OCI-LY7 (cell line): Measurements from ENCODE around the gene ZMIZ1. TPM values are rescaled to one million over a fixed set of nuclear protein-coding genes. Genes with fewer than 3 reads are reported as not detected.

Experiments used
- BruUV-seq: library from RNA; stranded (reverse); fragments of 400-500 nt; replicated peaks from 2 replicates; lab custom pipeline; 2021; lab: Mats Ljungman, UMichigan
- CTCF ChIA-PET: fragments of 300-600 bp; sonication (Branson Sonifier 250); formaldehyde crosslinking; loops from one replicate; lab custom pipeline; 2022; ENCODE audit warnings: antibody characterized with exemption; ENCODE audit not compliant: unreplicated experiment; lab: Charles Lee
- POLR2A ChIA-PET: fragments of 300-600 bp; sonication (Branson Sonifier 250); formaldehyde crosslinking; loops from one replicate; lab custom pipeline; 2022; ENCODE audit warnings: antibody characterized with exemption; lab: Charles Lee
- DNase-seq: peaks from one replicate; pipeline ENCODE4 v3.0.0-alpha.2; 2015; ENCODE audit warnings: low spot score
- H2AFZ ChIP-seq: fragments of 200-600 bp; sonication (generic), shearing (Covaris generic); 2 replicates; pipeline ENCODE4 v1.6.1; 2014; ENCODE audit warnings: mild to moderate bottlenecking, antibody characterized with exemption, low read length, moderate library complexity
- H3K27ac ChIP-seq: fragments of 200-600 bp; sonication (generic); 2 replicates; pipeline ENCODE4 v1.5.1; 2014; ENCODE audit warnings: mixed run types, low read depth, mild to moderate bottlenecking, moderate library complexity, low read length, inconsistent platforms; ENCODE audit not compliant: poor library complexity, severe bottlenecking
- H3K36me3 ChIP-seq: fragments of 200-600 bp; sonication (generic); 2 replicates; pipeline ENCODE4 v1.6.1; 2014; ENCODE audit warnings: mild to moderate bottlenecking, antibody characterized with exemption, low read length, moderate library complexity, mixed read lengths; ENCODE audit not compliant: insufficient read depth
- H3K4me1 ChIP-seq: fragments of 200-600 bp; sonication (generic); 2 replicates; pipeline ENCODE4 v1.5.1; 2014; ENCODE audit warnings: mild to moderate bottlenecking, low read length; ENCODE audit not compliant: insufficient read depth, poor library complexity, severe bottlenecking
- H3K4me2 ChIP-seq: fragments of 200-600 bp; sonication (generic); 2 replicates; pipeline ENCODE4 v1.6.1; 2014; ENCODE audit warnings: mild to moderate bottlenecking, low read length
- H3K4me3 ChIP-seq: fragments of 200-600 bp; sonication (generic); 2 replicates; pipeline ENCODE4 v1.5.1; 2014; ENCODE audit warnings: mild to moderate bottlenecking, low read depth, low read length; ENCODE audit not compliant: poor library complexity, severe bottlenecking
- H3K79me2 ChIP-seq: fragments of 200-600 bp; sonication (generic); 2 replicates; pipeline ENCODE4 v1.6.1; 2016; ENCODE audit warnings: low read depth, mild to moderate bottlenecking, low read length, moderate library complexity, mixed read lengths; ENCODE audit not compliant: insufficient read depth
- H3K9me2 ChIP-seq: fragments of 200-600 bp; sonication (generic); 2 replicates; pipeline ENCODE4 v1.6.1; 2016; ENCODE audit warnings: mild to moderate bottlenecking, low read length, mixed read lengths; ENCODE audit not compliant: insufficient read depth
- H3K9me3 ChIP-seq: fragments of 200-600 bp; sonication (generic); 2 replicates; pipeline ENCODE4 v1.6.1; 2014; ENCODE audit warnings: mild to moderate bottlenecking, mixed run types, low read length, mixed read lengths
- H4K20me1 ChIP-seq: fragments of 200-600 bp; sonication (generic); 2 replicates; pipeline ENCODE4 v1.6.1; 2014; ENCODE audit warnings: mild to moderate bottlenecking, antibody characterized with exemption, low read length, moderate library complexity, mixed read lengths; ENCODE audit not compliant: insufficient read depth
- CTCF ChIP-seq: fragments of 200-600 bp; sonication (generic); conservative IDR thresholded peaks from 2 replicates; pipeline ENCODE4 v1.5.1; 2014; ENCODE audit warnings: mild to moderate bottlenecking, antibody characterized with exemption, low read length, moderate library complexity, mixed read lengths
- EZH2phosphoT487 ChIP-seq: fragments of 200-600 bp; sonication (generic); IDR thresholded peaks from 2 replicates; pipeline ENCODE4 v1.6.1; 2018; ENCODE audit warnings: low read depth, borderline replicate concordance, mild to moderate bottlenecking, mixed run types, antibody characterized with exemption, low read length, moderate library complexity, mixed read lengths
- intact Hi-C: fragments of 100-400 bp; cut with micrococcal nuclease; formaldehyde crosslinking; loops from one replicate; pipeline ENCODE4 v1.10.0; 2022; ENCODE audit not compliant: unreplicated experiment
- total RNA-seq, 2 experiments: library from RNA; depleted of rRNA in 1 of 2; stranded (reverse); fragments of >200 nt in 1 of 2; shearing (Covaris generic) in 1 of 2; gene quantifications; 2 replicates each; pipeline ENCODE4 v1.2.3, GENCODE V29; 2014 to 2022

The ZMIZ1 gene
- total RNA-seq, 2 experiments from 2014 or later, result 20.4 to 66.9 TPM

- Histone ChIP-seq H3K9me2 (no peaks in the 10 kb centered on the region), H3K27ac (no peak overlapping the region), H2AFZ (no peak overlapping the region), H3K4me3 (no peak overlapping the region), H3K4me2 (no peak overlapping the region), H3K9me3 (no peaks in the 10 kb centered on the region), H3K36me3 (no peaks in the 10 kb centered on the region), H4K20me1 (no peaks in the 10 kb centered on the region), H3K79me2 (peaks cover 12% of the 10 kb centered on the region), H3K4me1 (peaks cover 23% of the 10 kb centered on the region)
- ChIA-PET CTCF (interaction anchor here (0.6 kb wide), 1 partner anchor 10 kb away, joined by 3 read pairs; no protein-coding TSS in a partner anchor), POLR2A (no interaction called here)
- DNase-seq, result no peak
- TF ChIP-seq CTCF, result no peak
- TF ChIP-seq EZH2phosphoT487, result no peak
- no TSS peak for BruUV-seq
- intact Hi-C loops, result loop anchor here (5.0 to 10.0 kb wide), 3 partner anchors 103 to 1225 kb away; partner anchors contain the start of gene ANXA11
Measured at GRCh38 chr10:79239924-79240581, 171.3 kb downstream of the ZMIZ1 start.

DNA sequence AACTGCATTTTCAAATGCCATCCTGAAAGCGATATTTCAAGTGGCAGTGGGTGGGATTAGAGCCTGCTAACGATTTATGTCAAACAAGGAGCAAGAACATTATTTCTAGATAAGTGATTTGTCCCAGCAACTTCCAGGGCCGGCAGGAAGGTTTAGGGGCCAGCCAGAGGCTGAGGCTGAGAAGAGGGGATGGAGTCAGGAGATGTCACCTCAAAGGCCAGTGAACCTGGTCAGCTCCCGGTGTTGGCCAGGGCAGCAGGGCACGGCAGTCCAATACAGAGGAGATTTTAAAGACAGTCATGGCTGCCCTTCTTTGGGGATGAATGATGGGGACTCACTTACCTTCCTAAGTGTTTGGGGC, 172.8 kb downstream of the ZMIZ1 start:
- ChIA-PET CTCF (no interaction called here), POLR2A (interaction anchor here (1.2 to 2.1 kb wide), 5 partner anchors 8 to 106 kb away, joined by 3 to 6 read pairs (median 3); no protein-coding TSS in a partner anchor)
- no peak for TF ChIP-seq EZH2phosphoT487
- no peak for TF ChIP-seq CTCF
- no peak for DNase-seq
- no peaks in the 10 kb centered on the region for H4K20me1 ChIP-seq
- peak overlapping the region; percentile 90 for H3K4me2 ChIP-seq
- peak overlapping the region; percentile 3; the same call in 1 of the 2 replicates for H2AFZ ChIP-seq
- H3K4me1 ChIP-seq, result peaks cover 38% of the 10 kb centered on the region
- H3K79me2 ChIP-seq, result peaks cover 28% of the 10 kb centered on the region
- intact Hi-C loops, result loop anchor here (5.0 to 10.0 kb wide), 3 partner anchors 104 to 1223 kb away; partner anchors contain the start of gene ANXA11
- H3K36me3 ChIP-seq, result peaks cover 3% of the 10 kb centered on the region; the same call in 1 of the 2 replicates
- H3K27ac ChIP-seq, result peak overlapping the region; percentile 14
- H3K9me2 ChIP-seq, result no peaks in the 10 kb centered on the region
- BruUV-seq, result no TSS peak
- no peaks in the 10 kb centered on the region for H3K9me3 ChIP-seq
- peak overlapping the region; percentile 76 for H3K4me3 ChIP-seq
